ENCODE data around the gene KRT38.

DNA sequence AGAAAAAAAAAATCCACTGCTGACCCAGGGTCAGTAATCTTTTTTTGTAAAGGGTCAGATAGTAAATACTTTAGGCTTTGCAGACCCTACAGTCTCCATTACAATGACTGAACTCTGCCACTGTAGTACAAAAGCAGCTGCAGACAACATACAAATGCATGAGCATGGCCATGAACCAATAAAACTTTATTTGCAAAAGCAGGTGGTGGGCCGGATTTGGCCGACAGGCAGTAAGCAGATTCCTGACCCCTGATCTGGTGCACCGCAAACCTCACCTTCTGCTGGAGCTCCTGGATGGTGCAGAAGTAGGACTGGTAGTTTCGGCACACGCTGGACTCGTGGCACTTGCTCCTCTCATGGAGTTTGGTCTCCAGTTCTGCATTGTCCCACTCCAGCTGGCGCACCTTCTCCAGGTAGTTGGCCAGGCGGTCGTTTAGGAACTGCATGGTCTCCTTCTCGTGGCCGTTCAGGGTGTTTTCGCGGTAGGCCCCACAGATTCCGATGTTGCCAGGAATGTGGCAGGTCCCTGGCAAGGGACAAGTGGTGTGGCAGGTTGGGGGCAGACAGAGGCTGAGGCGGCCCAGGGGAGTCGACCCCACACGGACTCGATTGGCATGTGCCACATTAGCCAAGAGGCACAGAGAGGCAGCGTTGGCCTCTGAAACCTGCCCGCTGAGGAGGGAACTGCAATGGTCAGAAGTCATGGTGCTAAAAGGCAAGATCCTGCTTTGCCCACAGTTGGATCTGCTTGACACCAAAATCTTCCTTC lies 29.5 kb downstream of the KRT38 start:
- TF ChIP-seq CTCF (IDR thresholded peaks at IDR 0.05; ENCODE audit: low read length): no peak
- TF ChIP-seq EZH2 (IDR thresholded peaks at IDR 0.05; ENCODE audit: borderline replicate concordance, low read length): no peak

Data from OCI-LY1 (cell line).